RWPE2 (cell line): ENCODE measurements around the gene BEGAIN.

Experiments used
- ATAC-seq: fragments of 200-7000 bp; cut with Tn5 transposase; 3 replicates; pipeline ENCODE4 v1.9.1; 2021; ENCODE audit warnings: low read depth
- DNase-seq: peaks from one replicate; pipeline ENCODE4 v3.0.0-alpha.2; 2020; ENCODE audit warnings: low spot score
- H3K27ac ChIP-seq: fragments of 450-650 bp; 2 replicates; pipeline ENCODE4 v1.5.1; 2017; ENCODE audit warnings: mild to moderate bottlenecking; ENCODE audit not compliant: poor library complexity, severe bottlenecking
- H3K27me3 ChIP-seq: fragments of 250-450 bp; sonication (Bioruptor Pico); 2 replicates; pipeline ENCODE4 v1.5.1; 2021; ENCODE audit warnings: mild to moderate bottlenecking, moderate library complexity; ENCODE audit not compliant: insufficient read depth, poor library complexity, severe bottlenecking
- H3K36me3 ChIP-seq: fragments of 250-450 bp; sonication (Bioruptor Pico); 2 replicates; pipeline ENCODE4 v1.5.1; 2020; ENCODE audit warnings: low read depth, mild to moderate bottlenecking, moderate library complexity
- H3K4me1 ChIP-seq: fragments of 250-450 bp; sonication (Bioruptor Pico); 2 replicates; pipeline ENCODE4 v1.5.1; 2021; ENCODE audit warnings: mild to moderate bottlenecking, moderate library complexity; ENCODE audit not compliant: insufficient read depth, poor library complexity, severe bottlenecking
- H3K4me3 ChIP-seq: fragments of 250-450 bp; sonication (Bioruptor Pico); 2 replicates; pipeline ENCODE4 v1.5.1; 2021; ENCODE audit warnings: mild to moderate bottlenecking, moderate library complexity; ENCODE audit not compliant: severe bottlenecking
- H3K9me3 ChIP-seq: fragments of 250-450 bp; sonication (Bioruptor Pico); 2 replicates; pipeline ENCODE4 v1.5.1; 2021; ENCODE audit warnings: mild to moderate bottlenecking, moderate library complexity; ENCODE audit not compliant: severe bottlenecking
- CTCF ChIP-seq: fragments of 450-650 bp; IDR thresholded peaks from one replicate; pipeline ENCODE4 v1.5.1; 2017; ENCODE audit warnings: mild to moderate bottlenecking, moderate library complexity; ENCODE audit not compliant: poor library complexity, severe bottlenecking

The BEGAIN gene

GRCh38 chr14:100570726-100571454 lies 16.3 kb downstream of the BEGAIN start:
- no peak for ATAC-seq
- Histone ChIP-seq H3K27ac (no peak overlapping the region), H3K9me3 (no peaks in the 10 kb centered on the region)

DNA sequence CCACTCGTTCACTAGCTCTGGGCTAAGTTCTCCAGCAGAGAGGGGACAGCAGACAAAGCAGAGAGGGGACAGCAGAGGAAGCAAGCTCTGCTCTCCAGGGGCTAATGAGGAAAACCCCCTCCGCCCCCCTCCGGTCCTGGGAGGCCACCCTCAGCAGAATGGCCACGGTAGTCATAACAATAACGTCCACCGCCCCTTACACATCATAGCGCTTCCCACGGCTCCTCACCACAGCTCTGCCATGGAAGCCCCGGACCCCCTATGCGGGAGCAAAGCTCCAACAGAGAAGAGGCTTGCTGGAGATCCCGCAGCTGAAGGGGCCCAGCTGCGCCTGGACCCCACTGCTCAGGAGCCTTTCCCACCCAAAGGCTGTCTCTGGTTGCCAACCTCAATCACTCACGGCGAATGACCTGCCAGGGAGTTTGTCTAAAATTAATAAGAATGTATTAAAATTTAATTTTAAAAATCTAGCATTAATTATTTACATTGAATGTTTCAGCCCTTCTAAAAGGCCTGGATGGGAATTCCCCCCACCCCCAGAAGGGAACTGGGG lies 17.4 kb downstream of the BEGAIN start:
- no peak for TF ChIP-seq CTCF
- no peak for DNase-seq
- Histone ChIP-seq H3K4me3 (no peak overlapping the region), H3K36me3 (no peaks in the 10 kb centered on the region), H3K27ac (no peak overlapping the region), H3K9me3 (no peaks in the 10 kb centered on the region), H3K27me3 (peaks cover 28% of the 10 kb centered on the region), H3K4me1 (no peaks in the 10 kb centered on the region)
- no peak for ATAC-seq

More at GRCh38 chr14:100570726-100571454, 16.3 kb downstream of the BEGAIN start:
- no peak for DNase-seq
- H3K4me1 ChIP-seq, result no peaks in the 10 kb centered on the region
- H3K4me3 ChIP-seq, result no peak overlapping the region
- peaks cover 28% of the 10 kb centered on the region for H3K27me3 ChIP-seq
- no peaks in the 10 kb centered on the region for H3K36me3 ChIP-seq
- TF ChIP-seq CTCF, result no peak

DNA sequence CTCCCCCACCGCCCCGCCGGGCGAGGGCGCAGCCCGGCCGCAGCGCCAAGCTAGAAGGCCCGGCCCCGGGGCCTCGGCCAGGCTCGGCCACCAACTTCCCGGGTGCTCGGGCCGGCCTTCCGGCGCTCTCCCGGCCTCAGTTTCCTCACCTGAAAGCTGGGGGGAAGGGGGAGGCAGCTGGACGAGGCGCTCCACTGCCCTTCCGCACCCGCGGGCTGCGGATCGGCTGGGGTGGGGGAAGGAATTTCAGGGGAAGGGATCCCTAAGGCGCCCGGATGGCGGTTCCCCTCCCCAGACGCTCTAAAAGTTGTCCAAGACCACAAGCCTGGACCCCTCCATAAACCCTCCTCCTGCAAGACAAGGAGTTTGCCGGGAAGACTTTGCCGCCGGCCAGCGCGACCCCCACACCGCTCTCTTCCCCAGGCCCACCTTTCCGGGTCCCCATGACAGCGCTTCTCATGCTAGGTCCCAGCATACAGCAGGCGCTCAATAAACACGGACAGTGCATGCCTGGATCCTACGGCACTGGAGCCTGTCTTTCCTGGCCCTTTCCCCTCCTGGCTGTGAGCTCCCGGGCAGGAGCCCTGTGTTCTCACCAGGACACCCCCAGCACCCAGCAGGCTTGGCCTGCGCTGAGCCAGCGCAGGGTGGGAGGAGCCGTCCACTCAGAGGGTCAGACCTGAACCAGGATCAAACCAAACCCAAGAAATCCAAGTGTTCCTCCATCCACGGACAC lies 18.1 kb downstream of the BEGAIN start:
- Histone ChIP-seq H3K27ac (no peak overlapping the region), H3K4me3 (peak overlapping the region; percentile 57), H3K27me3 (peaks cover 28% of the 10 kb centered on the region), H3K36me3 (no peaks in the 10 kb centered on the region), H3K9me3 (no peaks in the 10 kb centered on the region), H3K4me1 (no peaks in the 10 kb centered on the region)
- ATAC-seq, result no peak
- TF ChIP-seq CTCF, result no peak
- DNase-seq, result no peak

DNA sequence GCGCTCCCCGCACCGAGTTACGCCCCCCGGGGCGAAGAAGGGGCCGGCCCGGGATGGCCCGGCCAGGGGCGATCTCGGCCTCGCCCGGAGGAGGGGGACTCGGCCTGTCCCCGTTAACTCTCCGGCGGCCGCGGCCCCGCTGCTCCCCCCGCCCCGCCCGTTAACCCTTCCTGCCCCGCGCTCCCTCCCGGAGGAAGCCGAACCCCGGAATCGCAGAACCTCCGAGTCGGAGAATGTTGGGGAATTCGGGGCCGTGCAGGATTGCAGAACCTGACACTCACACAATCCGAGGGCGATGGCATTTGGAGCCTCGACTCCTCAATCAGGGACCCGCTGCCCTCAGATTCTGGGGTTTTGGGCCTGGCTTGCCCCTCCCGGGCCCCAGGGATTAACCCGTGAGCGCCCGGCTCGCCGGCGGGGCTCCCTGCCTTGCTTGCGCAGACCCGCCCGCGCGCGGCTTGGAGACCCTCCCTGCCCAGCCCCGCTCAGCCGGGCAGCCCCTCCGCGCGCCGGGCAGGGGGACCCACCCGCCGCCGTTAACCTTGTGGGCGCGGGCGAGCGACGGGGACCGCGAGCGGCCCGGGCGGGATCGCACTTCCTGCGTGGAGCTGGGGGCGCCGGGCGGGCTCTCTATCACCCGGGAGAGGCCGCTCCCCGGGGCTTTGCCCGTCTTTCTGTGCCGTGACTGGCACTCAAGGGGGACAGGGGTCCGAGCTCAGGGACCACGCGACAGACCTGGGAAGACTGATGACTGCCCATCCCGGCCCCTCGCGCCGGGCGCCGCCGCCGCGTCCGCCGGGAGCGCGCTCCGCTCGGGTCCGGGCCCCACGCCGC lies 18.8 kb downstream of the BEGAIN start:
- Histone ChIP-seq H3K9me3 (no peaks in the 10 kb centered on the region), H3K27ac (peak overlapping the region; percentile 23), H3K27me3 (peaks cover 28% of the 10 kb centered on the region), H3K4me1 (no peaks in the 10 kb centered on the region), H3K4me3 (peak overlapping the region; percentile 57), H3K36me3 (no peaks in the 10 kb centered on the region)
- TF ChIP-seq CTCF, result no peak
- 0 out of 3 replicates have a peak, but pooled peaks have one; percentile 1 for ATAC-seq
- no peak for DNase-seq
